ENCODE measurements around the gene ZNF750. TPM values are rescaled to one million over a fixed set of nuclear protein-coding genes. Genes with fewer than 3 reads are reported as not detected.

ZNF750 gene
- total RNA-seq, 4 donors from 2014 or later, result not detected

DNA sequence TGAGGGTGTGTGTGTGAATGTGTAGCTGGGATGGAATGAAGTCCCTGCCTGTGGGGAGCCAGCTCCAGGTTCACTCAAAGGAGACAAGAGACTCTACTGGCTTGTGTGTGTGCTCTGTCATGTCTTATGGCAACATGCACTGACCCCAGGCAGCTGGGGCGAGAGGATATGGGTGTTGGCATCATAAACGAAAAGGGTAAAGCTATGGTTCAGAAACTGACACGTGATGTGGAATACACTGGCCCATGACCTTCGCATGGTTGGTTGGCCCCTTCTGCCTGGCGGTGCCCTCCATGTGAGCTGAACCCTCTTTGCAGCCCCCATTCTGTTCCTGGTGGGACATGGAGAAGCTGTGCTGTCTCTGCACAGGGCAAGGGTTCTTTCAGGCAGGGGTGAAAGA lies 21.9 kb downstream of the ZNF750 start:
- intact Hi-C loops (cut with DNase I; ENCODE audit: low total_unique reads) (no loop called here), in situ Hi-C loops (cut with MboI; ENCODE audit: low pct_ligation_motif_present in 1 of 4, low pct_unique_long_range_greater_than_20kb in 1 of 4, low sequenced_read_pairs in 3 of 4) (no loop called here)
- Histone ChIP-seq H3K9me3 (peaks cover 0 to 8% of the 10 kb centered on the region in 2 donors), H3K27ac (no peak overlapping the region), H3K4me3 (no peak overlapping the region), H3K36me3 (peaks cover 0 to 7% (median 0%) of the 10 kb centered on the region in 4 donors), H3K4me1 (peaks cover 0 to 18% (median 14%) of the 10 kb centered on the region in 4 donors), H3K27me3 (no peaks in the 10 kb centered on the region)
- TF ChIP-seq POLR2A (IDR thresholded peaks at IDR 0.05) (no peak), POLR2AphosphoS5 (IDR thresholded peaks at IDR 0.05) (no peak), EP300 (IDR thresholded peaks at IDR 0.05; ENCODE audit: low read depth) (no peak)
- TF ChIP-seq, protein P1, sequence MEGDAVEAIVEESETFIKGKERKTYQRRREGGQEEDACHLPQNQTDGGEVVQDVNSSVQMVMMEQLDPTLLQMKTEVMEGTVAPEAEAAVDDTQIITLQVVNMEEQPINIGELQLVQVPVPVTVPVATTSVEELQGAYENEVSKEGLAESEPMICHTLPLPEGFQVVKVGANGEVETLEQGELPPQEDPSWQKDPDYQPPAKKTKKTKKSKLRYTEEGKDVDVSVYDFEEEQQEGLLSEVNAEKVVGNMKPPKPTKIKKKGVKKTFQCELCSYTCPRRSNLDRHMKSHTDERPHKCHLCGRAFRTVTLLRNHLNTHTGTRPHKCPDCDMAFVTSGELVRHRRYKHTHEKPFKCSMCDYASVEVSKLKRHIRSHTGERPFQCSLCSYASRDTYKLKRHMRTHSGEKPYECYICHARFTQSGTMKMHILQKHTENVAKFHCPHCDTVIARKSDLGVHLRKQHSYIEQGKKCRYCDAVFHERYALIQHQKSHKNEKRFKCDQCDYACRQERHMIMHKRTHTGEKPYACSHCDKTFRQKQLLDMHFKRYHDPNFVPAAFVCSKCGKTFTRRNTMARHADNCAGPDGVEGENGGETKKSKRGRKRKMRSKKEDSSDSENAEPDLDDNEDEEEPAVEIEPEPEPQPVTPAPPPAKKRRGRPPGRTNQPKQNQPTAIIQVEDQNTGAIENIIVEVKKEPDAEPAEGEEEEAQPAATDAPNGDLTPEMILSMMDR (IDR thresholded peaks at IDR 0.05), result no peak
- WGBS, 2 donors (ENCODE audit: low coverage in 1 of 2), result 90 to 94% methylated on average over 2 to 5 of the region's 5 CpGs
- DNase-seq, result no peak

DNA sequence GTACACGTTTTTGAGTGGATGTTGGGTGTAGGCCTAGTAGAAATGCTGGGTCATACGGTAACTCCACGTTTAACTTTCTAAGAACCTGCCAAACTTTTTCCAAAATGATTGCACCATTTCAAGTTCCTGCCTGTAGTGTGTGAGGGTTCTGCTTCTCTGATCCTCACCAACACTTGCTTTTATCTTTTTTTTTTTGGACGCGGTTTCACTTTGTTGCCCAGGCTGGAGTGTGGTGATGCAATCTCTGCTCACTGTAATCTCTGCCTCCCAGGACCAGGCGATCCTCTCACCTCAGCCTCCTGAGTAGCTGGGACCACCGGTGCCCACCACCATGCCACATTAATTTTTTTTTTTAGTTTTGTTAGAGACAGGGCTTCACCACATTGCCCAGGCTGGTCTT lies 23.5 kb downstream of the ZNF750 start:
- peaks cover 0 to 8% of the 10 kb centered on the region in 2 donors for H3K9me3 ChIP-seq
- in situ Hi-C loops (cut with MboI; ENCODE audit: low pct_ligation_motif_present in 1 of 4, low pct_unique_long_range_greater_than_20kb in 1 of 4, low sequenced_read_pairs in 3 of 4) (no loop called here), intact Hi-C loops (cut with DNase I; ENCODE audit: low total_unique reads) (no loop called here)
- H3K4me1 ChIP-seq, result peaks cover 0 to 18% (median 14%) of the 10 kb centered on the region in 4 donors
- peaks cover 0 to 7% (median 0%) of the 10 kb centered on the region in 4 donors for H3K36me3 ChIP-seq
- no peak overlapping the region for H3K4me3 ChIP-seq
- WGBS, 2 donors (ENCODE audit: low coverage in 1 of 2), result 67 to 70% methylated on average over 6 to 7 of the region's 7 CpGs
- DNase-seq, result no peak
- no peaks in the 10 kb centered on the region for H3K27me3 ChIP-seq
- peak overlapping the region in 2 of 4 donors; percentile 40 to 64 for H3K27ac ChIP-seq
- TF ChIP-seq POLR2AphosphoS5 (IDR thresholded peaks at IDR 0.05) (no peak), EP300 (IDR thresholded peaks at IDR 0.05; ENCODE audit: low read depth) (no peak), POLR2A (IDR thresholded peaks at IDR 0.05) (no peak)
- TF ChIP-seq, protein P1 (IDR thresholded peaks at IDR 0.05), result no peak

DNA sequence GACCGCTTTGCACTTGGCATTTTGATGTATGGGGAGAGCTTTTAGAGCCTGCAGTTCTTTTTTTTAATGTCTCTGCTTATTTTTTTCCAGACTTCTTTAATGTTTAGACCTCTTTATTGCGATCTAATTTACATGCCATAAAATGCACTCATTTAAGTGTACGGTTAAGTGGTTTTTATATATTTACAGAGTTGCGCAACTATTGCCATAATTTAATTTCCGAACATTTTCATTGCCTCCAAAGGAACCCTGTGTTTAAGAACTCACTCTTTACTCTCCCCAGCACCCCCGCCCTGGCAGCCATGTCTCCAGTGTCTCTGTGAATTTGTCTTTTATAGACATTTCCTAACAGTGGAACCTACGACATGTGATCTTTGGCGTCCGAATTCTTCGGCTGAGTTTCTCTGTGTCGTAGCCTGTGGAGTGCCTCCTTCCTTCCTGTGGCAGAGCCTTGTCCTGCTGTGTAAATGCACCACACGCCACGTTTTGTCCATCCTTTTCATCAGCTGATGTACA lies 24.0 kb downstream of the ZNF750 start:
- 53 to 54% methylated on average over 10 to 13 of the region's 13 CpGs for WGBS, 2 donors (ENCODE audit: low coverage in 1 of 2)
- Histone ChIP-seq H3K4me3 (no peak overlapping the region), H3K4me1 (peaks cover 0 to 18% (median 14%) of the 10 kb centered on the region in 4 donors), H3K27me3 (no peaks in the 10 kb centered on the region), H3K36me3 (peaks cover 0 to 7% (median 0%) of the 10 kb centered on the region in 4 donors), H3K27ac (peak overlapping the region in 3 of 4 donors; percentile 40 to 67 (median 64)), H3K9me3 (peaks cover 0 to 8% of the 10 kb centered on the region in 2 donors)
- intact Hi-C loops (cut with DNase I; ENCODE audit: low total_unique reads) (no loop called here), in situ Hi-C loops (cut with MboI; ENCODE audit: low pct_ligation_motif_present in 1 of 4, low pct_unique_long_range_greater_than_20kb in 1 of 4, low sequenced_read_pairs in 3 of 4) (no loop called here)
- TF ChIP-seq POLR2A (IDR thresholded peaks at IDR 0.05) (no peak), POLR2AphosphoS5 (IDR thresholded peaks at IDR 0.05) (no peak), EP300 (IDR thresholded peaks at IDR 0.05; ENCODE audit: low read depth) (no peak)
- TF ChIP-seq, protein P1 (IDR thresholded peaks at IDR 0.05), result no peak
- DNase-seq, result peak; percentile 58

GRCh38 chr17:82815354-82815753 lies 24.5 kb downstream of the ZNF750 start:
- WGBS, 2 donors (ENCODE audit: low coverage in 1 of 2), result 62% methylated on average over 5 of the region's 5 CpGs; no CpG with 5 or more reads in 1 of the 2 donors

More at GRCh38 chr17:82815354-82815753, 24.5 kb downstream of the ZNF750 start:
- no peak overlapping the region for H3K4me3 ChIP-seq
- H3K4me1 ChIP-seq, result peaks cover 0 to 18% (median 14%) of the 10 kb centered on the region in 4 donors
- peaks cover 0 to 5% of the 10 kb centered on the region in 2 donors for H3K9me3 ChIP-seq
- peak; percentile 41 for DNase-seq
- intact Hi-C loops (cut with DNase I; ENCODE audit: low total_unique reads) (no loop called here), in situ Hi-C loops (cut with MboI; ENCODE audit: low pct_ligation_motif_present in 1 of 4, low pct_unique_long_range_greater_than_20kb in 1 of 4, low sequenced_read_pairs in 3 of 4) (no loop called here)
- H3K36me3 ChIP-seq, result peaks cover 0 to 3% (median 0%) of the 10 kb centered on the region in 4 donors
- peak overlapping the region in 3 of 4 donors; percentile 40 to 67 (median 64) for H3K27ac ChIP-seq
- TF ChIP-seq, protein P1 (IDR thresholded peaks at IDR 0.05), result no peak
- TF ChIP-seq POLR2AphosphoS5 (IDR thresholded peaks at IDR 0.05) (no peak), EP300 (IDR thresholded peaks at IDR 0.05; ENCODE audit: low read depth) (no peak), POLR2A (IDR thresholded peaks at IDR 0.05) (no peak)
- H3K27me3 ChIP-seq, result no peaks in the 10 kb centered on the region

Data from transverse colon (tissue), 4 donors.